ENCODE data around the gene CNTN6. TPM values are rescaled to one million over a fixed set of nuclear protein-coding genes. Genes with fewer than 3 reads are reported as not detected.
A peak's percentile ranks its signal among the peaks of the same experiment; 100 is the strongest.

Gene CNTN6
- total and polyA plus RNA-seq, 8 donors, result 3.0 to 8.4 (median 6.7) TPM

DNA sequence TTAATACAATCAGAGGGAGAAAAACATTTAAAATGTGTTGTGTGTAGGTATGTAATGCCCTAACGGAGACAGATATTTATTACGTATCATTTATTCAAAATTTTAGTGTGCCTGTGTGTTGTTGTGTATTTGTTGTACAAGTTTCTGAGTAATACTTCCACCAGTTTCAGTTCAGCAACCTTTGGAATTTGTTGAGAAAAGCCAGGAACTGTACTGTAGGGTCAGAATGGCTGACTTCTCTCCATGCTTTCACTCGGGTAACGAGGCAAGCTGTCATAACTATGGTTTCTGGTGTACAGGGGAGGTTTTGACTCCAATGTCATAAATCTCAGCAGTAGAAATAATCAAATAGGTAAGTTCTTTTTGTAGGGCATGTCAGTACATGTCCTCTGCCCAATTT lies 23.8 kb upstream of the CNTN6 start:
- TF ChIP-seq, protein P1, sequence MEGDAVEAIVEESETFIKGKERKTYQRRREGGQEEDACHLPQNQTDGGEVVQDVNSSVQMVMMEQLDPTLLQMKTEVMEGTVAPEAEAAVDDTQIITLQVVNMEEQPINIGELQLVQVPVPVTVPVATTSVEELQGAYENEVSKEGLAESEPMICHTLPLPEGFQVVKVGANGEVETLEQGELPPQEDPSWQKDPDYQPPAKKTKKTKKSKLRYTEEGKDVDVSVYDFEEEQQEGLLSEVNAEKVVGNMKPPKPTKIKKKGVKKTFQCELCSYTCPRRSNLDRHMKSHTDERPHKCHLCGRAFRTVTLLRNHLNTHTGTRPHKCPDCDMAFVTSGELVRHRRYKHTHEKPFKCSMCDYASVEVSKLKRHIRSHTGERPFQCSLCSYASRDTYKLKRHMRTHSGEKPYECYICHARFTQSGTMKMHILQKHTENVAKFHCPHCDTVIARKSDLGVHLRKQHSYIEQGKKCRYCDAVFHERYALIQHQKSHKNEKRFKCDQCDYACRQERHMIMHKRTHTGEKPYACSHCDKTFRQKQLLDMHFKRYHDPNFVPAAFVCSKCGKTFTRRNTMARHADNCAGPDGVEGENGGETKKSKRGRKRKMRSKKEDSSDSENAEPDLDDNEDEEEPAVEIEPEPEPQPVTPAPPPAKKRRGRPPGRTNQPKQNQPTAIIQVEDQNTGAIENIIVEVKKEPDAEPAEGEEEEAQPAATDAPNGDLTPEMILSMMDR (IDR thresholded peaks at IDR 0.05), result no peak
- H3K27me3 ChIP-seq, result no peaks in the 10 kb centered on the region
- H3K9me3 ChIP-seq, result no peaks in the 10 kb centered on the region
- DNase-seq, result no peak
- intact Hi-C loops (cut with DNase I), result no loop called here
- H3K4me1 ChIP-seq, result no peaks in the 10 kb centered on the region
- no peak for ATAC-seq
- H3K27ac ChIP-seq, result no peak overlapping the region
- H3K4me3 ChIP-seq, result no peak overlapping the region
- H3K36me3 ChIP-seq, result no peaks in the 10 kb centered on the region

DNA sequence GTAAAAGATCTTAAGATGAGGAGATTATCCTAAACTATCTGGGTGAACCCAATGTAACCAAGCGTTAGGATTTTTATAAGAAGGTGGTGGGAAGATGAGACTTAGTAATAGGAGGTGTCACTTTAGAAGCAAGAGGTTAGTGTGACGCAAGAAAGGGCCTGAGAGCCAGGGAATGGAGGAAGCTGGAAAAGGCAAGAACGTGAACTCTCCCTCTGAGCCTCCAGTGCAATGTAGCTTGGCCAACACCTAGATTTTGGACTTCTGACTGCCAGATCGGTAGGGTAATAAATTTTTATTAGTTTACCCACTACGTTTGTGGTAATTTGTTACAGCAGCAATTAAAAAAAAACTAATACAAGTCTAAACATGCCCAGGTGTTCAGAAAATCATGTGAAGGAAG lies 20.8 kb upstream of the CNTN6 start:
- no peak for DNase-seq
- intact Hi-C loops (cut with DNase I), result no loop called here
- Histone ChIP-seq H3K4me3 (no peak overlapping the region), H3K27me3 (no peaks in the 10 kb centered on the region), H3K9me3 (no peaks in the 10 kb centered on the region), H3K4me1 (no peaks in the 10 kb centered on the region), H3K36me3 (no peaks in the 10 kb centered on the region), H3K27ac (no peak overlapping the region)
- ATAC-seq, result no peak
- TF ChIP-seq, protein P1 (IDR thresholded peaks at IDR 0.05), result no peak

DNA sequence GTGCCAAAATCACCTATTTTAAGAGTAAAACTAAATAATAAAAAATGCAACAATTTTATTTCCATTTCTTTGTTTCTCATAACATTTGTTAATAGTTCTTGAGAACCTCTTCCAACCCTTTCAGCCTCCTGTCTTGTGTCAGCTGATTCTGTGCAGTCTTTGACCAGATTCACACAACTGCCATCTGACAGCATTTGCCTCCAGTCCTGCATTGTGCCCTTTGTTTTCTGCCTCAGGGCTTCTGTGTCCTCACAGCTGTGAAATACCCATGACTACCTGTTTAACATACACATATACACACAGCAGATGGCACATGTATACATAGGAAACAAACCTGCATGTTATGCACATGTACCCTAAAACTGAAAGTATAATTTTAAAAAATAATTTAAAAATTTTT lies 13.2 kb upstream of the CNTN6 start:
- H3K9me3 ChIP-seq, result no peaks in the 10 kb centered on the region
- no peak overlapping the region for H3K27ac ChIP-seq
- no peaks in the 10 kb centered on the region for H3K4me1 ChIP-seq
- no peak for ATAC-seq
- DNase-seq, result no peak
- intact Hi-C loops (cut with DNase I), result no loop called here
- H3K36me3 ChIP-seq, result no peaks in the 10 kb centered on the region
- TF ChIP-seq, protein P1 (IDR thresholded peaks at IDR 0.05), result no peak
- H3K4me3 ChIP-seq, result no peak overlapping the region
- no peaks in the 10 kb centered on the region for H3K27me3 ChIP-seq

DNA sequence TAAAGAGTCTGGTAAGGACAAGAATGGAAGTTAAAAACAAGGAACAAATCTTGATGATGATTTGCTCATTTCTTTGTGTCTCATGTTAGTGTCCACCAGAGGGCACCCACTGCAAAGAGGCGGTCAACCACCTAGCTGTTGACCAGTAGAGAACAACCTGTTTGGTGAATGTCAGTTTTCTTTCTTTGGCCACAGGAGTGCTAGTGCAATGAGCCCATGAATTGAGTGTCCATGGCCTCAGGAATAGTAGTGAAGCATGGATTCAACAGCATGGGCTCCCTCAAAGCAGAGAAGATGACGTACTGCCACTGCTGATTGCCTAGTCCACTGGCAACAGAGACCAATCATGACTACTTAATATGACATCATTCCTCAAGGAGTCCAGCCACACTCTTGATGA lies 10.7 kb upstream of the CNTN6 start:
- TF ChIP-seq, protein P1 (IDR thresholded peaks at IDR 0.05), result peak in 1 of 2 donors; percentile 52

DNA sequence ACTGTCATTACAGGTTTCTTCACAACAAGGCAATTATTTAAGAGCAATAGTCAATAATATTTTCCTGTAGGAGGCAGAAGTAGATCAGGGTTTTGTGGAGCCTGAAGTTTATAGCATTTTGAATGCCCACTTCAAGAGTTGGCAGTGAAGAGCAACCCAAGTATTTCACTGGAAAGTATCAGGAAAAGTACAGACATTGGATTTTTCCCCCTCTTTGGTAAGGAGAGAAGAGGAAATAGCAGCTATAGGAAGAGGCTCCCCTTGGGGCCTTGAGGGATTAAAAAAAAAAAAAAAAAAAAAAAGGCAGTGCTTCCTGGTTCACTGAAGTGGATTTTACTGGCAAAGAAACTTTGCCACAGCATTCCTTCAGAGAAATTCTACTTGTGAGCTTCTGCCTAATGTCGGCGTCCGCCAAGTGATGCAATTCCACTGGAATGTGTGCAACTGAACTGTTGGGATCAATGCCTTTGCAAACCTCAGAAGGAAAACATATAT lies 5.7 kb upstream of the CNTN6 start:
- peak; percentile 41 to 65 (median 60) for DNase-seq

More for the DNA sequence above, 10.7 kb upstream of the CNTN6 start:
- no peaks in the 10 kb centered on the region for H3K9me3 ChIP-seq
- peaks cover 0 to 7% of the 10 kb centered on the region in 2 donors for H3K4me1 ChIP-seq
- no peak overlapping the region for H3K4me3 ChIP-seq
- ATAC-seq, result peak; percentile 88
- DNase-seq, result peak in 1 of 4 donors; percentile 56
- intact Hi-C loops (cut with DNase I), result no loop called here
- no peak overlapping the region for H3K27ac ChIP-seq
- H3K36me3 ChIP-seq, result no peaks in the 10 kb centered on the region
- no peaks in the 10 kb centered on the region for H3K27me3 ChIP-seq

More for the DNA sequence above, 5.7 kb upstream of the CNTN6 start:
- peaks cover 0 to 2% of the 10 kb centered on the region in 2 donors for H3K9me3 ChIP-seq
- no peak overlapping the region for H3K4me3 ChIP-seq
- H3K36me3 ChIP-seq, result no peaks in the 10 kb centered on the region
- peak; percentile 85 for ATAC-seq
- TF ChIP-seq, protein P1 (IDR thresholded peaks at IDR 0.05), result no peak
- H3K4me1 ChIP-seq, result peaks cover 0 to 11% of the 10 kb centered on the region in 2 donors
- H3K27ac ChIP-seq, result peak overlapping the region; percentile 45 to 46
- intact Hi-C loops (cut with DNase I), result no loop called here
- no peaks in the 10 kb centered on the region for H3K27me3 ChIP-seq
